Measurements from ENCODE around the gene KLHL29. TPM values are rescaled to one million over a fixed set of nuclear protein-coding genes. Genes with fewer than 3 reads are reported as not detected.

KLHL29 gene
- total RNA-seq, 1 experiment from 2014 or later: 2.4 TPM

DNA sequence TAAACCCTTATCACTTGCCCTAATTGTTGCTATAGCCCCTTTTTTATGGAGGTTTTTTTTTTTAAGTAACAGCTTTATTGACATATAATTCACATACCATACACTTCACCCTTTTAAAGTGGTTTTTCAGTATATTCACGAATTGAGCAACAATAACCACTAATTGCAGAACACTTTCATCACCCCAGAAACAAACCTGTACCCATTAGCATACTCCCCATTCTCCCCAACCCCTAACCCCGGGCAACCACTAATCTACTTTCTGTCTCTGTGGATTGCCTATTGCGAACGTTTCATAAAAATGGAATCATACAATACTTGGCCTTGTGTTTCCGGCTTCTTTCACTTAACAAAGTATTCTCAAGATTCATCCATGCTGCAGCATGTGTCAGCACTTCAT is 328.4 kb downstream of the KLHL29 start:
- Histone ChIP-seq H3T11ph (ENCODE audit: low read length) (no peak overlapping the region), H4K8ac (replicated peaks; ENCODE audit: insufficient read length, low read depth, low read length) (no peak overlapping the region), H3K27me3 (ENCODE audit: insufficient read depth, low read length) (no peaks in the 10 kb centered on the region), H4K91ac (ENCODE audit: insufficient read length, low read depth, low read length) (no peak overlapping the region), H3K18ac (ENCODE audit: insufficient read length, low read depth, low read length) (no peak overlapping the region), H2BK20ac (ENCODE audit: low read depth, low read length, poor library complexity, severe bottlenecking) (no peak overlapping the region), H4K20me1 (ENCODE audit: control insufficient read depth, insufficient read depth, insufficient read length) (no peaks in the 10 kb centered on the region), H3K4me1 (ENCODE audit: insufficient read depth, low read length) (peaks cover 6% of the 10 kb centered on the region), H2AK5ac (ENCODE audit: insufficient read length, low read length) (no peak overlapping the region), H3K23ac (ENCODE audit: insufficient read length, low read depth, low read length) (no peak overlapping the region), H4K5ac (ENCODE audit: insufficient read length, low read depth, low read length) (no peak overlapping the region), H2BK5ac (ENCODE audit: insufficient read length, low read length) (no peak overlapping the region), H3K4ac (ENCODE audit: low read depth, low read length) (no peak overlapping the region), H3K23me2 (ENCODE audit: insufficient read length, low read depth, low read length, poor library complexity, severe bottlenecking) (no peaks in the 10 kb centered on the region), H3K79me2 (ENCODE audit: insufficient read depth, low read length) (no peaks in the 10 kb centered on the region), H3K27ac (ENCODE audit: insufficient read length, low read depth, low read length) (no peak overlapping the region), H3K9me3 (ENCODE audit: control insufficient read depth, low read depth, low read length) (no peaks in the 10 kb centered on the region), H3K56ac (ENCODE audit: insufficient read length, low read depth, low read length) (no peak overlapping the region), H2BK15ac (ENCODE audit: low read depth, low read length) (no peak overlapping the region), H3K9ac (ENCODE audit: extremely low read depth, insufficient read length, low read length) (no peak overlapping the region), H3K4me2 (ENCODE audit: insufficient read depth, insufficient read length, low read length) (no peak overlapping the region), H2BK12ac (ENCODE audit: insufficient read length, low read depth, low read length) (no peak overlapping the region), H2BK120ac (ENCODE audit: low read depth, low read length, poor library complexity, severe bottlenecking) (no peak overlapping the region), H2AFZ (ENCODE audit: low read length) (no peak overlapping the region), H3K14ac (ENCODE audit: insufficient read depth, low read length) (no peak overlapping the region), H3K79me1 (ENCODE audit: insufficient read depth, low read depth, low read length, poor library complexity, severe bottlenecking) (no peaks in the 10 kb centered on the region)
- Mint-ChIP-seq H3K27ac (no peak overlapping the region; a peak in 1 of 7 replicates), H3K4me3 (no peak overlapping the region), H3K9me3 (no peaks in the 10 kb centered on the region), H3K36me3 (ENCODE audit: insufficient read depth in 1 of 3, low read depth in 3 of 3) (peaks cover 0 to 2% (median 0%) of the 10 kb centered on the region in 3 experiments; a peak in 1 of 7 replicates), H3K4me1 (peaks cover 20 to 29% of the 10 kb centered on the region in 2 experiments), H3K27me3 (ENCODE audit: low read depth) (no peaks in the 10 kb centered on the region)
- TF ChIP-seq CTCF (conservative IDR thresholded peaks at IDR 0.05): no peak
- WGBS (ENCODE audit: extremely low coverage, insufficient read length, low lambda C conversion rate): no CpG with 5 or more reads among the region's 5 CpGs
- no peak for DNase-seq
